HEK293 (cell line): Measurements from ENCODE around the gene SOHLH2.

Experiments used
- KLF1 ChIP-seq: fragments of 450-650 bp; formaldehyde crosslinking; IDR thresholded peaks from 2 replicates; pipeline ENCODE4 v1.5.1; 2016; ENCODE audit warnings: missing biosample characterization, missing genetic modification characterization
- OVOL3 ChIP-seq: fragments of 450-650 bp; formaldehyde crosslinking; IDR thresholded peaks from 2 replicates; pipeline ENCODE4 v1.5.1; 2016; ENCODE audit warnings: missing biosample characterization, missing genetic modification characterization
- PATZ1 ChIP-seq: fragments of 450-650 bp; formaldehyde crosslinking; IDR thresholded peaks from 2 replicates; pipeline ENCODE4 v1.5.1; 2016; ENCODE audit warnings: missing biosample characterization, missing genetic modification characterization
- PRDM2 ChIP-seq: fragments of 450-650 bp; formaldehyde crosslinking; IDR thresholded peaks from 2 replicates; pipeline ENCODE4 v1.5.1; 2016; ENCODE audit warnings: missing biosample characterization, missing genetic modification characterization, borderline replicate concordance
- TRIM28 ChIP-seq: IDR thresholded peaks from 2 replicates; pipeline ENCODE4 v1.6.1; 2011; ENCODE audit warnings: low read length, control low read depth, borderline replicate concordance
- ZBTB17 ChIP-seq: fragments of 450-650 bp; formaldehyde crosslinking; IDR thresholded peaks from 2 replicates; pipeline ENCODE4 v1.5.1; 2016; ENCODE audit warnings: missing biosample characterization, missing genetic modification characterization
- ZBTB44 ChIP-seq: fragments of 450-650 bp; IDR thresholded peaks from 2 replicates; pipeline ENCODE4 v1.5.1; 2018; ENCODE audit warnings: missing biosample characterization, mild to moderate bottlenecking, missing genetic modification characterization
- ZBTB8A ChIP-seq: fragments of 450-650 bp; formaldehyde crosslinking; IDR thresholded peaks from 2 replicates; pipeline ENCODE4 v1.5.1; 2016; ENCODE audit warnings: missing biosample characterization, missing genetic modification characterization
- ZFP37 ChIP-seq: fragments of 450-650 bp; formaldehyde crosslinking; IDR thresholded peaks from 2 replicates; pipeline ENCODE4 v1.5.1; 2016; ENCODE audit warnings: missing biosample characterization, missing genetic modification characterization
- ZNF184 ChIP-seq: fragments of 450-650 bp; IDR thresholded peaks from 2 replicates; pipeline ENCODE4 v1.5.1; 2018; ENCODE audit warnings: missing biosample characterization, mild to moderate bottlenecking, missing genetic modification characterization
- ZNF214 ChIP-seq: fragments of 450-650 bp; formaldehyde crosslinking; IDR thresholded peaks from 2 replicates; pipeline ENCODE4 v1.5.1; 2017; ENCODE audit warnings: missing biosample characterization, mild to moderate bottlenecking, missing genetic modification characterization, borderline replicate concordance
- ZNF26 ChIP-seq: fragments of 450-650 bp; formaldehyde crosslinking; IDR thresholded peaks from 2 replicates; pipeline ENCODE4 v1.5.1; 2016; ENCODE audit warnings: missing biosample characterization, missing genetic modification characterization
- ZNF324 ChIP-seq: fragments of 450-650 bp; formaldehyde crosslinking; IDR thresholded peaks from 2 replicates; pipeline ENCODE4 v1.5.1; 2016; ENCODE audit warnings: missing biosample characterization, missing genetic modification characterization
- ZNF394 ChIP-seq: fragments of 450-650 bp; formaldehyde crosslinking; IDR thresholded peaks from 2 replicates; pipeline ENCODE4 v1.5.1; 2016; ENCODE audit warnings: missing biosample characterization, missing genetic modification characterization, mild to moderate bottlenecking, moderate library complexity, borderline replicate concordance
- ZNF404 ChIP-seq: fragments of 450-650 bp; formaldehyde crosslinking; IDR thresholded peaks from 2 replicates; pipeline ENCODE4 v1.5.1; 2017; ENCODE audit warnings: missing biosample characterization, missing genetic modification characterization
- ZNF561 ChIP-seq: fragments of 450-650 bp; IDR thresholded peaks from 2 replicates; pipeline ENCODE4 v1.5.1; 2018; ENCODE audit warnings: missing biosample characterization, missing genetic modification characterization, borderline replicate concordance
- ZNF585B ChIP-seq: fragments of 450-650 bp; formaldehyde crosslinking; IDR thresholded peaks from 2 replicates; pipeline ENCODE4 v1.5.1; 2016; ENCODE audit warnings: missing biosample characterization, missing genetic modification characterization
- ZNF610 ChIP-seq: fragments of 450-650 bp; formaldehyde crosslinking; IDR thresholded peaks from 2 replicates; pipeline ENCODE4 v1.5.1; 2016; ENCODE audit warnings: missing biosample characterization, missing genetic modification characterization, borderline replicate concordance
- ZNF664 ChIP-seq: fragments of 450-650 bp; formaldehyde crosslinking; IDR thresholded peaks from 2 replicates; pipeline ENCODE4 v1.5.1; 2016; ENCODE audit warnings: missing biosample characterization, missing genetic modification characterization
- ZNF707 ChIP-seq: fragments of 450-650 bp; formaldehyde crosslinking; IDR thresholded peaks from 2 replicates; pipeline ENCODE4 v1.5.1; 2016; ENCODE audit warnings: missing biosample characterization, missing genetic modification characterization
- ZNF76 ChIP-seq: fragments of 450-650 bp; formaldehyde crosslinking; IDR thresholded peaks from 2 replicates; pipeline ENCODE4; 2016; ENCODE audit warnings: low read depth, missing biosample characterization, missing genetic modification characterization, borderline replicate concordance
- ZNF785 ChIP-seq: fragments of 450-650 bp; formaldehyde crosslinking; IDR thresholded peaks from 2 replicates; pipeline ENCODE4 v1.5.1; 2016; ENCODE audit warnings: missing biosample characterization, missing genetic modification characterization
- ZSCAN16 ChIP-seq: fragments of 450-650 bp; formaldehyde crosslinking; IDR thresholded peaks from 2 replicates; pipeline ENCODE4 v1.5.1; 2016; ENCODE audit warnings: missing biosample characterization, missing genetic modification characterization
- ZXDB ChIP-seq: fragments of 450-650 bp; formaldehyde crosslinking; IDR thresholded peaks from 2 replicates; pipeline ENCODE4 v1.5.1; 2016; ENCODE audit warnings: missing biosample characterization, missing genetic modification characterization
- TF ChIP-seq, protein P1 (sequence below): fragments of 450-650 bp; formaldehyde crosslinking; IDR thresholded peaks from 2 replicates; pipeline ENCODE4 v1.5.1; 2016; ENCODE audit warnings: missing biosample characterization, missing genetic modification characterization
- TF ChIP-seq, protein P2 (sequence below): fragments of 450-650 bp; formaldehyde crosslinking; IDR thresholded peaks from 2 replicates; pipeline ENCODE4 v1.5.1; 2017; ENCODE audit warnings: missing biosample characterization, missing genetic modification characterization

The SOHLH2 gene

GRCh38 chr13:36130552-36131221 is 83.7 kb downstream of the SOHLH2 start (continued):
- no peak for TF ChIP-seq PRDM2 (tag by site-specific recombination)
- peak; percentile 12; the same call in 1 of the 2 replicates for TF ChIP-seq ZBTB8A (tag by site-specific recombination)
- no peak for TF ChIP-seq ZXDB (tag by site-specific recombination)
- TF ChIP-seq TRIM28, result no peak
- TF ChIP-seq ZNF324 (tag by site-specific recombination), result no peak
- TF ChIP-seq, protein P1, sequence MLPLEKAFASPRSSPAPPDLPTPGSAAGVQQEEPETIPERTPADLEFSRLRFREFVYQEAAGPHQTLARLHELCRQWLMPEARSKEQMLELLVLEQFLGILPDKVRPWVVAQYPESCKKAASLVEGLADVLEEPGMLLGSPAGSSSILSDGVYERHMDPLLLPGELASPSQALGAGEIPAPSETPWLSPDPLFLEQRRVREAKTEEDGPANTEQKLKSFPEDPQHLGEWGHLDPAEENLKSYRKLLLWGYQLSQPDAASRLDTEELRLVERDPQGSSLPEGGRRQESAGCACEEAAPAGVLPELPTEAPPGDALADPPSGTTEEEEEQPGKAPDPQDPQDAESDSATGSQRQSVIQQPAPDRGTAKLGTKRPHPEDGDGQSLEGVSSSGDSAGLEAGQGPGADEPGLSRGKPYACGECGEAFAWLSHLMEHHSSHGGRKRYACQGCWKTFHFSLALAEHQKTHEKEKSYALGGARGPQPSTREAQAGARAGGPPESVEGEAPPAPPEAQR (tag by site-specific recombination), result no peak
- TF ChIP-seq ZNF664 (tag by site-specific recombination), result no peak
- no peak for TF ChIP-seq ZNF214 (tag by site-specific recombination)
- no peak for TF ChIP-seq ZNF707
- no peak for TF ChIP-seq ZNF184 (tag by site-specific recombination)
- TF ChIP-seq ZNF404, result no peak
- no peak for TF ChIP-seq ZFP37
- TF ChIP-seq ZNF785 (tag by site-specific recombination), result no peak
- TF ChIP-seq ZNF394 (tag by site-specific recombination), result peak; percentile 76; the same call in 1 of the 2 replicates
- no peak for TF ChIP-seq ZNF76 (tag by site-specific recombination)
- TF ChIP-seq ZNF26 (tag by site-specific recombination), result no peak
- TF ChIP-seq ZBTB17, result peak; percentile 56
- peak; percentile 20; the same call in 1 of the 2 replicates for TF ChIP-seq PATZ1 (tag by site-specific recombination)
- 0 out of 2 replicates have a peak, but pooled peaks have one; percentile 17 for TF ChIP-seq ZNF561 (tag by site-specific recombination)
- TF ChIP-seq KLF1 (tag by site-specific recombination), result no peak
- TF ChIP-seq, protein P2, sequence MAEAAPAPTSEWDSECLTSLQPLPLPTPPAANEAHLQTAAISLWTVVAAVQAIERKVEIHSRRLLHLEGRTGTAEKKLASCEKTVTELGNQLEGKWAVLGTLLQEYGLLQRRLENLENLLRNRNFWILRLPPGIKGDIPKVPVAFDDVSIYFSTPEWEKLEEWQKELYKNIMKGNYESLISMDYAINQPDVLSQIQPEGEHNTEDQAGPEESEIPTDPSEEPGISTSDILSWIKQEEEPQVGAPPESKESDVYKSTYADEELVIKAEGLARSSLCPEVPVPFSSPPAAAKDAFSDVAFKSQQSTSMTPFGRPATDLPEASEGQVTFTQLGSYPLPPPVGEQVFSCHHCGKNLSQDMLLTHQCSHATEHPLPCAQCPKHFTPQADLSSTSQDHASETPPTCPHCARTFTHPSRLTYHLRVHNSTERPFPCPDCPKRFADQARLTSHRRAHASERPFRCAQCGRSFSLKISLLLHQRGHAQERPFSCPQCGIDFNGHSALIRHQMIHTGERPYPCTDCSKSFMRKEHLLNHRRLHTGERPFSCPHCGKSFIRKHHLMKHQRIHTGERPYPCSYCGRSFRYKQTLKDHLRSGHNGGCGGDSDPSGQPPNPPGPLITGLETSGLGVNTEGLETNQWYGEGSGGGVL (tag by site-specific recombination), result no peak
- no peak for TF ChIP-seq ZNF585B
- TF ChIP-seq OVOL3 (tag by site-specific recombination), result no peak
- TF ChIP-seq ZNF610 (tag by site-specific recombination), result no peak
- no peak for TF ChIP-seq ZBTB44 (tag by site-specific recombination)
- TF ChIP-seq ZSCAN16 (tag by site-specific recombination), result no peak
